ENCODE results near the gene TRIM72. TPM values are rescaled to one million over a fixed set of nuclear protein-coding genes. Genes with fewer than 3 reads are reported as not detected.
A peak's percentile ranks its signal among the peaks of the same experiment; 100 is the strongest.
"Not testable (repeated sequence)": the region's sequence is repeated elsewhere in the genome, so short reads cannot be mapped to it uniquely, and the experiment has no call there.

The TRIM72 gene
- total RNA-seq, 1 donor from 2014 or later: 0.18 TPM

GRCh38 chr16:31199430-31200041 is 14.4 kb upstream of the TRIM72 start:
- Mint-ChIP-seq H3K4me1 (ENCODE audit: unreplicated experiment) (peaks cover 56% of the 10 kb centered on the region), H3K27me3 (ENCODE audit: unreplicated experiment) (peaks cover 16% of the 10 kb centered on the region), H3K9me3 (ENCODE audit: unreplicated experiment) (no peaks in the 10 kb centered on the region), H3K4me3 (ENCODE audit: unreplicated experiment) (peak overlapping the region; percentile 56), H3K36me3 (ENCODE audit: low read depth, unreplicated experiment) (peaks cover 24% of the 10 kb centered on the region), H3K27ac (ENCODE audit: unreplicated experiment) (peak overlapping the region; percentile 21)
- no peak for DNase-seq (ENCODE audit: low spot score)
- no peak for TF ChIP-seq CTCF (IDR thresholded peaks at IDR 0.05; ENCODE audit: unreplicated experiment)

DNA sequence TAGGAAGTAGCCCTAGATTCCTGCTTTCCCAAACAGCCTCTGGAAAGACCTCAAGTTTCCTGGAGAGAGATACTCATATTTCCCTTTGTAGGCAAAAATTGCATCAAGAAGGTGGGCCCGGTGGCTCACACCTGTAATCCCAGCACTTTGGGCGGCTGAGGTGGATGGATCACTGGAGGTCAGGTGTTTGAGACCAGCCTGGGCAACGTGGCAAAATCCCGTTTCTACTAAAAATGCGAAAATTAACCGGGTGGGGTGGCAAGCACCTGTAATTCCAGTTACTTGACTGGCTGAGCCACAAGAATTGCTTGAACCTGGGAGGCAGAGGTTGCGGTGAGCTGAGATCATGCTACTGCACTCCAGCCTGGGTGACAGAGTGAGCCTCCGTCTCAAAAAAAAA is 13.8 kb upstream of the TRIM72 start:
- not testable (repeated sequence) for DNase-seq (ENCODE audit: low spot score); H3K9me3 Mint-ChIP-seq (ENCODE audit: unreplicated experiment)
- H3K27me3 Mint-ChIP-seq (ENCODE audit: unreplicated experiment): peaks cover 17% of the 10 kb centered on the region
- H3K36me3 Mint-ChIP-seq (ENCODE audit: low read depth, unreplicated experiment): peaks cover 19% of the 10 kb centered on the region
- H3K4me1 Mint-ChIP-seq (ENCODE audit: unreplicated experiment): peaks cover 51% of the 10 kb centered on the region
- H3K4me3 Mint-ChIP-seq (ENCODE audit: unreplicated experiment): peak overlapping the region; percentile 40
- H3K27ac Mint-ChIP-seq (ENCODE audit: unreplicated experiment): peak overlapping the region; percentile 4

GRCh38 chr16:31200821-31201568 is 12.9 kb upstream of the TRIM72 start:
- H3K4me3 Mint-ChIP-seq (ENCODE audit: unreplicated experiment): peak overlapping the region; percentile 87
- H3K36me3 Mint-ChIP-seq (ENCODE audit: low read depth, unreplicated experiment): peaks cover 17% of the 10 kb centered on the region
- no peak for DNase-seq (ENCODE audit: low spot score)
- peaks cover 15% of the 10 kb centered on the region for H3K27me3 Mint-ChIP-seq (ENCODE audit: unreplicated experiment)
- TF ChIP-seq CTCF (IDR thresholded peaks at IDR 0.05; ENCODE audit: unreplicated experiment): no peak
- H3K4me1 Mint-ChIP-seq (ENCODE audit: unreplicated experiment): peaks cover 49% of the 10 kb centered on the region
- H3K9me3 Mint-ChIP-seq (ENCODE audit: unreplicated experiment): no peaks in the 10 kb centered on the region
- H3K27ac Mint-ChIP-seq (ENCODE audit: unreplicated experiment): peak overlapping the region; percentile 72

DNA sequence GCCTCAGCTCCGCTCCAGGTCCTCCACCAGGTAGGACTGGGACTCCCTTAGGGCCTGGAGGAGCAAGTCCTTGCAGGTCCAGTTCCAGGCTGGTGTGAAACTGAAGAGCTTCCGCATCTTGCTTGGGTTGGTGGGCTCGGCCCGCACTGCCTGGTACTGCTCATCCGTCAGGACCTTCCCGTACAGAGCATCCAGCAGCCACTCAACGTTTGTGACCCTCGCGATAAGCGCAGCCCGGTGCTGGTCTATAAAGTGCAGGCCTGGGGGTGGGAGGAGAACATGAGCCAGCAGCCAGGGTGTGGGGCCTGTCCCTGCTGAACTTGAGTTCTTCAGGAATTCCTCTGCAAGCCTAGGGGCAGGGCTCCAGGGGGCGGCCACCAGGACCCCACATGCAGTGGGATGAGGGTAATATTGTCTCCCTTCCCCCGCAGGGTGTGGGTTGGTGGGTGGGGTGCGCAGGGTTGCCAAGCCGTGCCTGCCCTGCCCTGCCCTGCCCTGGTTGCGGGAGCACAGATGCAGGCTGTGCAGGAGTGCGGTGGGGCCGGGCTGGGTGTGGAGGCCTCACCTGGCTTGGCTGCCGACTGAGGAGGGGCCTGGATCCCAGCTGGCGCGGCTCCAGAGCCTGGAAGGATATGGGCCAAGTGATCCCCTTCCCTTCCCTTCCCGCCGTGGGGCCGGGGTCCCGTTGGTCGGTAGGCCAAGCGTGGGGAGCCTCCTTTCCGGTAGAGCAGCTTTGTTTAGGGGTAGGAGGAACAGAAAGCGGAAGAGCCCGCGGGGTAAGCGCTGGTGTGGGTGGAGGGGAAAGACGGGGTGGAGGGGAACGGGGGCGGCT is 12.1 kb upstream of the TRIM72 start:
- peak; percentile 48 for DNase-seq (ENCODE audit: low spot score)
- peaks cover 42% of the 10 kb centered on the region for H3K4me1 Mint-ChIP-seq (ENCODE audit: unreplicated experiment)
- H3K27me3 Mint-ChIP-seq (ENCODE audit: unreplicated experiment): peaks cover 13% of the 10 kb centered on the region

More for the DNA sequence above, 12.1 kb upstream of the TRIM72 start:
- Mint-ChIP-seq H3K36me3 (ENCODE audit: low read depth, unreplicated experiment) (peaks cover 14% of the 10 kb centered on the region), H3K27ac (ENCODE audit: unreplicated experiment) (no peak overlapping the region), H3K4me3 (ENCODE audit: unreplicated experiment) (peak overlapping the region; percentile 87), H3K9me3 (ENCODE audit: unreplicated experiment) (no peaks in the 10 kb centered on the region)
- no peak for TF ChIP-seq CTCF (IDR thresholded peaks at IDR 0.05; ENCODE audit: unreplicated experiment)
